Activated CD4-positive, alpha-beta T cell treated with anti-CD3 and anti-CD28 coated beads for 24 hours (primary cell): ENCODE data around the gene INPP5A.
"Not testable (repeated sequence)": the region's sequence is repeated elsewhere in the genome, so short reads cannot be mapped to it uniquely, and the experiment has no call there.

Experiments
- DNase-seq, 2 donors: peaks; one replicate each; pipeline ENCODE4 v3.0.0-alpha.2; 2020; ENCODE audit warnings: low read depth in 2 of 2

The INPP5A gene

DNA sequence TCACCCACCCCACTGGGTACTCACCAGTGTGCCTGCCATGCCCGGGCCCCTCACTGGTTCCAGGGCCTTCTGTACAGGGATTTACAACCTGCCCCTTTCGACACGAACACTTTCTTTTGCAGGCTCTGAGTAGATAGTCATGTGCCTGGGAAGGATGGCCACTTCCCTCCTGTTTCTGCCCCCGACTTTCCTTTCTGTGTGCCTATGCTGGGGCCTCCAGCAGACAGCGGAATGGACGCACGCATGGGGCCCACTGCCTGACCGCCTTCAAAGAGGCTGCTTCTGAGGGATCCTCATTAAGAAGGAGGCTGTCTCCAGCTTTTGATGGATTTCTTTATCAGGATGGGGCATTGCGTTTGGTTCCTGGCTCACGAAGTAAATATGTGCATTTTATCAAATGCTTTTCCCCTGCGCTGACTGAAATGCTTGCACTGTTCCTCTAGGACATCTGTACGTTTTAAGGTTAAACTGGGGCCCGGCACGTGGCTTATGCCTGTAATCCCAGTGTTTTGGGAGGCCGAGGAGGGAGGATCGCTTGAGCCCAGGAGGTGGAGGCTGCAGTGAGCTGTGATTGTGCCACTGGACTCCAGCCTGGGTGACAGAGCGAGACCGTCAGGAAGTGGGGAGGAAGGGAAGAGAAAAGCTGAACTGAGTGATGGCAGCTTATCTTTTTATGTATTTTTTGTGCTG is 277.7 kb downstream of the INPP5A start:
- DNase-seq: no peak

DNA sequence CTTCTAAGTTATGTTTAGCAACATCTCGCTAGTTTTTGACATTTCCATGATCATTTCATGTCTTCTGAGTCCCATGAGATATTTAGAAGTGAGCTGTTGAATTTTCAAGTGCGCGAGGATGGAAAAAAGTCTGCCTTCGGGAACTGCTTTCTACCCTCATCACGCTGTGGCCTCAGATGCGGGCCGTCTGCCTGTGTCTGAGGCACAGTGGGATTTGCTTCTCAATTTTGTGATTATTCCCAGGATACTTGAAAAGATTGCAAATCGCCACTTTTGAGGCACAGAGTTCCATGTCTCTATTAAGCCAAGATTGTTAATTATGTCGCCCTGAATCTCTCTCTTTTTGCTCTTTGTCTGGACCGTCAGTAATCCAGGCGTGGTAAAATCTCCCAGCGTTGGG is 279.1 kb downstream of the INPP5A start:
- DNase-seq: no peak

- DNase-seq: no peak
Observed at GRCh38 chr10:132817701-132818211, 280.2 kb downstream of the INPP5A start.

DNA sequence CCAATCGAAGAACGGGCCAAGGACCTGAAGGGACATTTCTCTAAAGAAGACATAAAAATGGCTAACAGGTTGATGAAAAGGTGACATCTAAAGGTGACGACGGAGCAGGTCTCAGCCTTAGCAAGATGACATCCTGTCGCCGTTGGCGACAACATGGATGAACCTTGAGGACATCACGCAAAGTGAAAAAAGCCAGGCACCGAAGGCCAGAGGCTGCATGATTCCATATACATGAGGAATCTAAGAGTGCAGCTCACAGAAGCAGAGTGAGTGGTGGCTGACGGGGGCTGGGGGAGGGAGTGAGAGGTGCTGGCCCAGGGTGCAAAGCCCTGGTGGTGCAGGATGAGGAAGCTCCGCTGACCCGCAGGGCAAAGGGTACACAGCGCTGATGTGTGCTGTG is 282.5 kb downstream of the INPP5A start:
- DNase-seq: no peak

GRCh38 chr10:132825783-132826523 is 288.4 kb downstream of the INPP5A start:
- DNase-seq: not testable (repeated sequence)

- DNase-seq: no peak
Observed at GRCh38 chr10:132826524-132827422, 289.2 kb downstream of the INPP5A start.

GRCh38 chr10:132827423-132827789 is 289.8 kb downstream of the INPP5A start:
- no peak for DNase-seq

GRCh38 chr10:132827861-132828539 is 290.4 kb downstream of the INPP5A start:
- DNase-seq: no peak

DNA sequence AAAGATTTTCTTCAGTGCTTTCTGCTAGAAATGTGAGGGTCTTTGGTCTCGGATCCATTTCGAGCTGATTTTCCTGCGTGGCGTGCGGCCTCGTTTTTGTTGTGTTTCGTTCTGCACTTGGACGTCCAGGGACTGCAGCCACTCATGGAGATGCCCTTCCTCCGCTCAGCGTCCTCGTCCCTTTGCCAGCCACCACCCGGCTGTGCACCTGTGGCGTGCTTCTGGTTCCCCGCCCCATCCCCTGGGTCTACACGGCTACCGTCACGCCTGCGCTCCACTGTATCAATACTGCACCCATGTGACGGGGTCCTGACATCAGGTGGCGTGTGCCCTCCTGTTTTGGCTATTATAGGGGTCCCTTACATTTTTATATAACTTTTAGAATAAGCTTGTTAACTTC is 291.1 kb downstream of the INPP5A start:
- DNase-seq: no peak

DNA sequence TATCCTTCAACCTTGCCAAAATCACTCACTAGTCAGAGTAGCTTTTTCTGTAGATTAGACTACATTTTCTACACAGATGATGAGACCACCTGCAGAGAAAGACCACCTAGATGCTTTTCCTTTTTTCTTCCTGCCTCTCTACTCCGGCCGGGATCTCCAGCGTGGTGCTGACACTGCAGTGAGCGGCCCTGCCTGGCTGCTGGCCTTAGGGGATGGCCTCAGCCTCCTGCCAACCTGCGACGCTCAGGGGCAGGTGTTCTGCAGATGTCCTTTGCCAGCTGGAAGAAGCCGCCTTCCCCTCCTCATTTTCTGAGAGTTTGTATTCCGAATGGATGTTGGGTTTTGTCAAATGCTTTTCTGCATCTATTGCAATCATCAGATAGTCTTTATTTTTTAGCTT is 291.8 kb downstream of the INPP5A start:
- no peak for DNase-seq

- DNase-seq: no peak
Observed at GRCh38 chr10:132832186-132832969, 294.8 kb downstream of the INPP5A start.
